Type B pancreatic cell (in vitro differentiated cells): ENCODE results near the gene MEIOB. TPM values are rescaled to one million over a fixed set of nuclear protein-coding genes. Genes with fewer than 3 reads are reported as not detected.

ENCODE experiments used
- DNase-seq: peaks from one replicate; pipeline ENCODE4 v3.0.0; 2021; ENCODE audit warnings: mixed read lengths; ENCODE audit not compliant: unreplicated experiment; ENCODE audit errors: extremely low spot score
- H3K27ac Mint-ChIP-seq: 2 replicates; pipeline ENCODE4 v1.8.0; 2021; ENCODE audit warnings: mild to moderate bottlenecking, mixed read lengths
- H3K27me3 Mint-ChIP-seq: 2 replicates; pipeline ENCODE4 v1.8.0; 2021; ENCODE audit warnings: mixed read lengths
- H3K36me3 Mint-ChIP-seq: 2 replicates; pipeline ENCODE4 v1.8.0; 2021; ENCODE audit warnings: mixed read lengths
- H3K4me1 Mint-ChIP-seq: one replicate; pipeline ENCODE4 v1.8.0; 2021; ENCODE audit warnings: mixed read lengths; ENCODE audit not compliant: unreplicated experiment
- H3K4me3 Mint-ChIP-seq: 2 replicates; pipeline ENCODE4 v1.8.0; 2021; ENCODE audit warnings: mild to moderate bottlenecking, mixed read lengths
- H3K9me3 Mint-ChIP-seq: 2 replicates; pipeline ENCODE4 v1.8.0; 2021; ENCODE audit warnings: mixed read lengths
- total RNA-seq: library from RNA; stranded (reverse); gene quantifications from 2 replicates; pipeline ENCODE4 v1.2.1, GENCODE V29; 2021; ENCODE audit warnings: low replicate concordance
- TF ChIP-seq, protein P1 (sequence below): fragments of 200-600 bp; sonication (generic); conservative IDR thresholded peaks from 2 replicates; pipeline ENCODE4 v1.5.0; 2021; ENCODE audit warnings: antibody characterized with exemption, mild to moderate bottlenecking

The MEIOB gene
- total RNA-seq, 1 donor from 2014 or later, result not detected

DNA sequence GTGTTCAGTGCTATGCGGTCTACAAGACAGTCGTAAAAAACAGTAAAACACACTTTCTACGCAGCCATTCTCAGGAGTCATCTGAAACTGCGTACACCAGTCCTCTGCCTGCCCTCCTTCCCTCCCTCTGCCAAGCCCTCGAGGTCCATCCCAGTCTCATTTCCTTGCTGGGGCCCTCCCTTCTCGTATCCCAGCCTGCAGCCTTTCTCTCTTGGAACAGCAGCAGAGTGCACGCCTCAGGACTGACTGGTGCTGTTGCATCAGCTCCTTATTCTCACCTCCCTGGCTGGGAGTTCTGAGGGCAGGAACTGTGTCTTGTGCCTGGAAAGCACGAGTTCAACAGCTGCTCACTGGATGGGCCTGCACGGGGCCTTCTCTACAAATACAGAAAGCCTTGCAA lies 32.4 kb downstream of the MEIOB start:
- Mint-ChIP-seq H3K4me1 (no peaks in the 10 kb centered on the region), H3K27me3 (no peaks in the 10 kb centered on the region), H3K36me3 (no peaks in the 10 kb centered on the region), H3K9me3 (no peaks in the 10 kb centered on the region), H3K27ac (no peak overlapping the region), H3K4me3 (no peak overlapping the region)
- TF ChIP-seq, protein P1, sequence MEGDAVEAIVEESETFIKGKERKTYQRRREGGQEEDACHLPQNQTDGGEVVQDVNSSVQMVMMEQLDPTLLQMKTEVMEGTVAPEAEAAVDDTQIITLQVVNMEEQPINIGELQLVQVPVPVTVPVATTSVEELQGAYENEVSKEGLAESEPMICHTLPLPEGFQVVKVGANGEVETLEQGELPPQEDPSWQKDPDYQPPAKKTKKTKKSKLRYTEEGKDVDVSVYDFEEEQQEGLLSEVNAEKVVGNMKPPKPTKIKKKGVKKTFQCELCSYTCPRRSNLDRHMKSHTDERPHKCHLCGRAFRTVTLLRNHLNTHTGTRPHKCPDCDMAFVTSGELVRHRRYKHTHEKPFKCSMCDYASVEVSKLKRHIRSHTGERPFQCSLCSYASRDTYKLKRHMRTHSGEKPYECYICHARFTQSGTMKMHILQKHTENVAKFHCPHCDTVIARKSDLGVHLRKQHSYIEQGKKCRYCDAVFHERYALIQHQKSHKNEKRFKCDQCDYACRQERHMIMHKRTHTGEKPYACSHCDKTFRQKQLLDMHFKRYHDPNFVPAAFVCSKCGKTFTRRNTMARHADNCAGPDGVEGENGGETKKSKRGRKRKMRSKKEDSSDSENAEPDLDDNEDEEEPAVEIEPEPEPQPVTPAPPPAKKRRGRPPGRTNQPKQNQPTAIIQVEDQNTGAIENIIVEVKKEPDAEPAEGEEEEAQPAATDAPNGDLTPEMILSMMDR, result no peak
- no peak for DNase-seq

DNA sequence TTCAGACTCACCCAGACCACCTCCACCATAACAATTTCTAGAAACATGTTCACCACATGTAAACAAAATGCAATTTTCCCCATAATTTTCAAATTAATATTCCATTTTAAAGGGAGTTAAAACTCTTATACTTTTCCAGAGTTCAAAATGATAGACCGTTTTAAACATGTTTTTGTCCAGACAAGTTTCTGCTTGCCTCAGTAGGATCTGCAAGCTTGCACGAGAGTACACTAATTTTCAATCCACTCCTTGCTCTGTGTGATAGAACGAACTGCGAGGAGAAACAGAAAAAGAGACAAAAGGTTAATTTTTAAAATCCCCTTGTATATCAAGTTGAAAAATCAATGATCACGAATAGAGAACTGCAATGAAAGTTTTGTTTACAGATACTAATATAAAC lies 37.9 kb downstream of the MEIOB start:
- Mint-ChIP-seq H3K9me3 (no peaks in the 10 kb centered on the region), H3K36me3 (peaks cover 7% of the 10 kb centered on the region), H3K27ac (peak overlapping the region; percentile 71), H3K4me3 (peak overlapping the region; percentile 47), H3K4me1 (peaks cover 9% of the 10 kb centered on the region), H3K27me3 (no peaks in the 10 kb centered on the region)
- TF ChIP-seq, protein P1, result no peak
- no peak for DNase-seq

DNA sequence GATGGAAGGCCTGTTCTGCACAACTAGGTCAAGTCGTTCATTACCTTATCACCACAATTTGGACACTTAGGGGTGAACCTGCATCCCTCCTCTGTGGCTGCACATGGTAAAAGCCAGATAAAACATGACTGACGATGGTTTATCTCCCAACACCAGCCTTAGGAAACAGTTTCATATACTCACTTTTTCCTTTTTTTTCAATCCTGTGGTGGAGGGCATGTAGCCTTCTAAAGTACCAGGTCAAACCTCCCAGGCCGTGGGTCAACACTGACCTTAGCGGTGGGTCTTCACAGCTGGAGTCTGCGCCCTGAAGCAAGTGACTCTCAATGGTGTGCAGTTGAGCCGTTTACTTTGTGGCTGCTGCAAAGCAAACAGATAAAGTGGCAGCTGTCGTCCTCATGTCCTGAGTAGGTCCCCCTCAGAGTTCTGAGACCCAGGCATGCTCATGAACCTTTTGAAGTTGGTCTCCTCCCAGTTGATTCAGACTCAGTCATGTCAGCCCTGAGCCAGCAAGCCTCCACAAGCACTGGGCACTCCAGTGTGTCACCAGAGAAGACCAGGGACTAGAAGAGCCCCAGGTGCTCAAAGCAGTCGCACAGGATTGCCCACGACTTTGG lies 39.0 kb downstream of the MEIOB start:
- H3K4me3 Mint-ChIP-seq, result peak overlapping the region; percentile 68
- H3K36me3 Mint-ChIP-seq, result peaks cover 9% of the 10 kb centered on the region
- peak overlapping the region; percentile 54 for H3K27ac Mint-ChIP-seq
- TF ChIP-seq, protein P1, result no peak
- no peaks in the 10 kb centered on the region for H3K27me3 Mint-ChIP-seq
- no peak for DNase-seq
- no peaks in the 10 kb centered on the region for H3K9me3 Mint-ChIP-seq
- peaks cover 14% of the 10 kb centered on the region for H3K4me1 Mint-ChIP-seq

DNA sequence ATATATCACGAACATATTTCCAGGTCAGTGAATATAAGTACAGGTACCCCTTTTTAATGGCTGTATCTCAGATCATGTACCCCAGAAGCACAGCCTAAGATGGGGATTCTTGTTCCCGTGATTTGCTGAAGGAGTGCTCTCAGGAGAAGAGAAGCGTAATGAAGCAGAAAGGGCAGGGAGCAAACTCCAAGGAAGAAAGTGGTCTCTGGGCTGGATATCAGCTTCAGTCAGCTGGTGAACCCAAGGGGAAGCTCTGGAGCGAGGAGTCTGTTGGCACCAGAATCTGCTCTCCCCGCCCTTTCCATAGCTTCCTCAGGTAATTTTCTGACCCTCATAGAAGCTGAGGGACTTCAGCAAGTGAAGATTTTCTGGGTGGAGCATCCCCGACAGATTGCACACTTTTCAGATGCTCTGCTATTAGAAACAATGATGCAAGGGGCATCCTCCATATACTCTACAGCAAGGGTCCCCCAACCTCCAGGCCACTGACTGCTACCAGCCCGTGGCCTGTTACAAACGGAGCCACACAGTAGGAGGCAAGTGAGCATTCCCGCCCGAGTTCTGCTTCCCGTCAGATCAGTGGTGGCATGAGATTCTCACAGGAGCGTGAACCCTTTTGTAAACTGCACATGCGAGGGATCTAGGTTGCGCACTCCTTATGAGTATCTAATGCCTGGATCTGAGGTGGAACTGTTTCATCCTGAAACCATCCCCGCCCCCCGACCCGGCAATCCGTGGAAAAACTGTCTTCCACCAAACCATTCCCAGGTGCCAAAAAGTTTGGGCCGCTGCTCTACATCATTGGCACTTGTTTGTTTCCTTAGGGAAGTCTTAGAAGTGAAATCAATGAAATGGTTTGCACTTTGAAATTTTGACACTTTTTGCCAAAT lies 40.5 kb downstream of the MEIOB start:
- Mint-ChIP-seq H3K27me3 (no peaks in the 10 kb centered on the region), H3K27ac (no peak overlapping the region), H3K9me3 (no peaks in the 10 kb centered on the region), H3K4me1 (peaks cover 20% of the 10 kb centered on the region), H3K4me3 (no peak overlapping the region), H3K36me3 (peaks cover 9% of the 10 kb centered on the region)
- TF ChIP-seq, protein P1, result no peak
- DNase-seq, result no peak

DNA sequence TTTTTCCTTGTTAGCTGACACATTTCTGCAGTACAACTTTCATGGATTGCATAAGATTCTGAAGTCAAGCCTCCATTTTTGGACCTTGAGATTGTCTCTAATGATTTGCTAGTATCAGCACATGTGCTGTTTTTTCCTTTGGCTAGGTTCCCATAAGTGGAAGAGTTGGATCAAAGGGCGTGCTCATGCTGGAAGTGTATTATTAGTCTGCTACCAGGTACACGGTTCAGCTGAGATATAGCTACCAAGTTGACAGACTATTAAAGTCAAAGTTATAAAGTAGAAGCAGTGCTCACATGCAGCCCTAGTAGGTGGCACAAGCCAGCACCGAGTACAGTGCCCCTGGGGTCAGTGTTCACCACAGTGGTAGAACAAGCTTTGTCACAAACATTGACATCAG lies 41.8 kb downstream of the MEIOB start:
- Mint-ChIP-seq H3K9me3 (no peaks in the 10 kb centered on the region), H3K4me1 (peaks cover 20% of the 10 kb centered on the region), H3K36me3 (peaks cover 9% of the 10 kb centered on the region), H3K27ac (peak overlapping the region; percentile 39), H3K27me3 (no peaks in the 10 kb centered on the region), H3K4me3 (peak overlapping the region; percentile 41)
- TF ChIP-seq, protein P1, result no peak
- DNase-seq, result no peak
